Thyroid gland (tissue), 4 donors: ENCODE data around the gene MSL3. TPM values are rescaled to one million over a fixed set of nuclear protein-coding genes. Genes with fewer than 3 reads are reported as not detected.

Source experiments
- DNase-seq, 2 donors: peaks; one replicate each; pipeline ENCODE4 v3.0.0-alpha.2; 2019
- H3K27ac ChIP-seq, 3 donors: fragments of 200-600 bp; sonication (generic); 1 replicate in 2 of 3; 2 replicates in 1 of 3; pipeline ENCODE4 v1.5.1; 2016 to 2019; ENCODE audit warnings: mild to moderate bottlenecking in 1 of 3, moderate library complexity in 1 of 3
- H3K27me3 ChIP-seq: fragments of 200-600 bp; sonication (generic); one replicate; pipeline ENCODE4 v1.5.1; 2019
- H3K36me3 ChIP-seq, 2 donors: fragments of 200-600 bp; sonication (generic); one replicate each; pipeline ENCODE4 v1.5.1; 2016 to 2019
- H3K4me1 ChIP-seq, 2 donors: fragments of 200-600 bp; sonication (generic); one replicate each; pipeline ENCODE4 v1.5.1; 2017 to 2019
- H3K4me3 ChIP-seq, 3 donors: fragments of 200-600 bp; sonication (generic); replicated peaks in 1 of 3; 1 replicate in 2 of 3; 2 replicates in 1 of 3; pipeline ENCODE4 v1.5.1; 2016; ENCODE audit warnings: mild to moderate bottlenecking in 1 of 3
- H3K9me3 ChIP-seq: fragments of 200-600 bp; sonication (generic); one replicate; pipeline ENCODE4 v1.5.1; 2017
- CTCF ChIP-seq, 6 experiments: fragments of 200-600 bp in 3 of 6; fragments of 450-650 bp in 3 of 6; sonication (generic) in 3 of 6; IDR thresholded peaks; one replicate each; pipeline ENCODE4 v1.5.1; 2016 to 2019; ENCODE audit warnings: antibody characterized with exemption in 6 of 6, mild to moderate bottlenecking in 2 of 6, inconsistent platforms in 1 of 6, moderate library complexity in 1 of 6
- POLR2A ChIP-seq, 2 donors: fragments of 450-650 bp; IDR thresholded peaks; one replicate each; pipeline ENCODE4 v1.6.1; 2017; ENCODE audit warnings: antibody characterized with exemption in 2 of 2, mild to moderate bottlenecking in 2 of 2, moderate library complexity in 1 of 2
- WGBS, 2 donors: methylation state at CpG; one replicate each; pipeline ENCODE4 v1.1.5; 2017; 5-methylcytosine and 5-hydroxymethylcytosine counted together
- intact Hi-C: fragments of 100-400 bp; cut with DNase I; formaldehyde crosslinking; loops from one replicate; pipeline ENCODE4 v1.15.1; 2023
- total RNA-seq, 4 donors: library from RNA; depleted of rRNA; stranded (reverse); fragments of >200 nt; gene quantifications; one replicate each; pipeline ENCODE4 v1.2.3, GENCODE V29; 2016

Gene MSL3
- total RNA-seq, 4 donors from 2014 or later: 18.4 to 21.8 (median 21.6) TPM

GRCh38 chrX:11759172-11759460, 1.1 kb downstream of the MSL3 start:
- TF ChIP-seq POLR2A (IDR thresholded peaks at IDR 0.05): no peak
- no peak for TF ChIP-seq CTCF (IDR thresholded peaks at IDR 0.05)
- Histone ChIP-seq H3K36me3 (peaks cover 0 to 25% of the 10 kb centered on the region in 2 donors), H3K27ac (peak overlapping the region in 2 of 3 donors; percentile 60 to 89), H3K4me1 (no peaks in the 10 kb centered on the region), H3K27me3 (no peaks in the 10 kb centered on the region), H3K4me3 (peak overlapping the region; percentile 35 to 83 (median 64)), H3K9me3 (no peaks in the 10 kb centered on the region)
- intact Hi-C loops: no loop called here
- 2% methylated on average over 7 of the region's 7 CpGs; no CpG with 5 or more reads in 1 of the 2 donors for WGBS, 2 donors
- DNase-seq: no peak

GRCh38 chrX:11759461-11760311, 1.6 kb downstream of the MSL3 start:
- TF ChIP-seq CTCF (IDR thresholded peaks at IDR 0.05) (peak in 1 of 6 experiments; percentile 7), POLR2A (IDR thresholded peaks at IDR 0.05) (peak in 1 of 2 donors; percentile 11)
- Histone ChIP-seq H3K27ac (no peak overlapping the region), H3K4me1 (no peaks in the 10 kb centered on the region), H3K9me3 (no peaks in the 10 kb centered on the region), H3K27me3 (no peaks in the 10 kb centered on the region), H3K4me3 (peak overlapping the region in 2 of 3 donors; percentile 35 to 36), H3K36me3 (peaks cover 0 to 27% of the 10 kb centered on the region in 2 donors)
- 2 to 4% methylated on average over 13 of the region's 13 CpGs for WGBS, 2 donors
- DNase-seq: peak; percentile 82 to 83
- intact Hi-C loops: loop anchor here (10.0 kb wide), 1 partner anchor 615 kb away; no protein-coding TSS in a partner anchor

- 69 to 86% methylated on average over 3 of the region's 3 CpGs for WGBS, 2 donors
- Histone ChIP-seq H3K4me1 (no peaks in the 10 kb centered on the region), H3K9me3 (no peaks in the 10 kb centered on the region), H3K27me3 (no peaks in the 10 kb centered on the region), H3K36me3 (peaks cover 6 to 29% of the 10 kb centered on the region in 2 donors), H3K4me3 (no peak overlapping the region), H3K27ac (no peak overlapping the region)
- intact Hi-C loops: loop anchor here (10.0 kb wide), 1 partner anchor 616 kb away; no protein-coding TSS in a partner anchor
- no peak for DNase-seq
- TF ChIP-seq CTCF (IDR thresholded peaks at IDR 0.05) (no peak), POLR2A (IDR thresholded peaks at IDR 0.05) (no peak)
Observed at GRCh38 chrX:11760958-11761357, 2.9 kb downstream of the MSL3 start.

GRCh38 chrX:11764602-11765067, 6.6 kb downstream of the MSL3 start:
- DNase-seq: no peak
- H3K9me3 ChIP-seq: no peaks in the 10 kb centered on the region
- intact Hi-C loops: loop anchor here (5.0 to 10.0 kb wide), 2 partner anchors 232 to 620 kb away; no protein-coding TSS in a partner anchor
- TF ChIP-seq POLR2A (IDR thresholded peaks at IDR 0.05) (no peak), CTCF (IDR thresholded peaks at IDR 0.05) (no peak)
- H3K27me3 ChIP-seq: no peaks in the 10 kb centered on the region
- 80 to 86% methylated on average over 8 of the region's 8 CpGs for WGBS, 2 donors
- H3K36me3 ChIP-seq: peaks cover 6 to 36% of the 10 kb centered on the region in 2 donors
- H3K4me3 ChIP-seq: no peak overlapping the region
- H3K27ac ChIP-seq: no peak overlapping the region
- no peaks in the 10 kb centered on the region for H3K4me1 ChIP-seq

GRCh38 chrX:11765449-11765848, 7.4 kb downstream of the MSL3 start:
- intact Hi-C loops: loop anchor here (5.0 to 10.0 kb wide), 2 partner anchors 233 to 621 kb away; no protein-coding TSS in a partner anchor
- WGBS, 2 donors: 92 to 100% methylated on average over 2 of the region's 16 CpGs
- H3K27ac ChIP-seq: no peak overlapping the region
- TF ChIP-seq POLR2A (IDR thresholded peaks at IDR 0.05) (no peak), CTCF (IDR thresholded peaks at IDR 0.05) (no peak)
- no peaks in the 10 kb centered on the region for H3K9me3 ChIP-seq
- no peak for DNase-seq
- H3K4me3 ChIP-seq: no peak overlapping the region
- no peaks in the 10 kb centered on the region for H3K4me1 ChIP-seq
- H3K36me3 ChIP-seq: peaks cover 6 to 36% of the 10 kb centered on the region in 2 donors
- no peaks in the 10 kb centered on the region for H3K27me3 ChIP-seq
